GM12878 (cell line): ENCODE results near the gene TFCP2L1. TPM values are rescaled to one million over a fixed set of nuclear protein-coding genes. Genes with fewer than 3 reads are reported as not detected.
"Not testable (repeated sequence)": the region's sequence is repeated elsewhere in the genome, so short reads cannot be mapped to it uniquely, and the experiment has no call there.

Experiments used
- ATAC-seq: fragments of 200-7000 bp; cut with Tn5 transposase; 3 replicates; pipeline ENCODE4 v1.9.1; 2020; ENCODE audit warnings: mild to moderate bottlenecking, moderate library complexity
- BruUV-seq: library from RNA; stranded (reverse); fragments of 400-500 nt; replicated peaks from 2 replicates; lab custom pipeline; 2021; lab: Mats Ljungman, UMichigan
- CTCF ChIA-PET: fragments of 300-600 bp; sonication (Branson Sonifier 250); formaldehyde crosslinking; extraction: SDS; loops from one replicate; lab custom pipeline; 2021; ENCODE audit warnings: inconsistent platforms; lab: Yijun Ruan, JAX
- POLR2A ChIA-PET: fragments of 350-600 bp; formaldehyde crosslinking; extraction: SDS; loops from one replicate; lab custom pipeline; 2021; ENCODE audit warnings: inconsistent platforms; lab: Charles Lee
- RAD21 ChIA-PET: fragments of 300-600 bp; sonication (Branson Sonifier 250); formaldehyde crosslinking; loops from one replicate; lab custom pipeline; 2023; ENCODE audit warnings: antibody characterized with exemption; ENCODE audit not compliant: unreplicated experiment; lab: Charles Lee
- SMC1A ChIA-PET: fragments of 300-600 bp; sonication (Branson Sonifier 250); formaldehyde crosslinking; loops from one replicate; lab custom pipeline; 2023; ENCODE audit not compliant: unreplicated experiment, uncharacterized antibody; lab: Charles Lee
- DNase-seq: peaks from one replicate; pipeline ENCODE4 v3.0.0-alpha.2; 2011; ENCODE audit warnings: low read depth, low spot score
- FAIRE-seq: peaks from 3 replicates; lab custom pipeline; 2011; peaks lifted over from hg19 to GRCh38; lab: Jason Lieb, UNC
- H2AFZ ChIP-seq: 2 replicates; pipeline ENCODE4 v1.6.0; 2011; ENCODE audit warnings: low read depth, low read length, control low read depth; ENCODE audit not compliant: control insufficient read depth
- H3K27ac ChIP-seq: 2 replicates; pipeline ENCODE4 v1.5.1; 2011; ENCODE audit warnings: control low read depth; ENCODE audit not compliant: control insufficient read depth, insufficient read depth
- H3K27me3 ChIP-seq, 2 experiments: replicated peaks in 1 of 2; 2 replicates each; pipeline versions ENCODE4 v1.6.0 to v1.6.1; 2011; ENCODE audit warnings: low read length in 1 of 2; ENCODE audit not compliant: control insufficient read depth in 2 of 2, insufficient read depth in 2 of 2
- H3K36me3 ChIP-seq, 2 experiments: 2 replicates each; pipeline ENCODE4 v1.5.1; 2011; ENCODE audit warnings: low read length in 1 of 2; ENCODE audit not compliant: control insufficient read depth in 2 of 2, insufficient read depth in 2 of 2
- H3K4me1 ChIP-seq: 2 replicates; pipeline ENCODE4 v1.6.1; 2011; ENCODE audit warnings: mild to moderate bottlenecking, low read length, moderate library complexity, mixed read lengths; ENCODE audit not compliant: control insufficient read depth, insufficient read depth
- H3K4me2 ChIP-seq: 2 replicates; pipeline ENCODE4 v1.6.0; 2011; ENCODE audit warnings: control low read depth; ENCODE audit not compliant: control insufficient read depth, insufficient read depth
- H3K4me3 ChIP-seq: fragments of 200-600 bp; sonication (generic); 2 replicates; pipeline ENCODE4 v1.5.1; 2016
- H3K79me2 ChIP-seq: 2 replicates; pipeline ENCODE4 v1.6.0; 2011; ENCODE audit warnings: low read length; ENCODE audit not compliant: control insufficient read depth, insufficient read depth
- H3K9ac ChIP-seq: 2 replicates; pipeline ENCODE4 v1.8.0; 2011; ENCODE audit warnings: low read length, control low read depth, mixed read lengths; ENCODE audit not compliant: control insufficient read depth, insufficient read depth
- H3K9me3 ChIP-seq: replicated peaks from 3 replicates; pipeline ENCODE4 v1.5.1; 2011; ENCODE audit warnings: mild to moderate bottlenecking, low read length; ENCODE audit not compliant: control insufficient read depth, insufficient read depth
- H4K20me1 ChIP-seq: 2 replicates; pipeline ENCODE4 v1.6.0; 2011; ENCODE audit not compliant: control insufficient read depth, insufficient read depth
- BHLHE40 ChIP-seq, 2 experiments: fragments of 450-650 bp in 1 of 2; IDR thresholded peaks; 2 replicates each; pipeline ENCODE4 v1.6.1; 2011 to 2017; ENCODE audit warnings: low read depth in 2 of 2, borderline replicate concordance in 1 of 2, improper control_type of control experiment in 1 of 2, low read length in 1 of 2, mild to moderate bottlenecking in 1 of 2
- BMI1 ChIP-seq: fragments of 450-650 bp; IDR thresholded peaks from 2 replicates; pipeline ENCODE4 v1.6.1; 2016; ENCODE audit warnings: mild to moderate bottlenecking, moderate library complexity, borderline replicate concordance
- FOXM1 ChIP-seq: IDR thresholded peaks from 2 replicates; pipeline ENCODE4 v1.6.1; 2012; ENCODE audit warnings: low read depth, mild to moderate bottlenecking, inconsistent platforms, low read length, moderate library complexity
- LARP7 ChIP-seq: fragments of 450-650 bp; IDR thresholded peaks from 2 replicates; pipeline ENCODE4 v1.6.1; 2017; ENCODE audit warnings: mild to moderate bottlenecking
- MTA2 ChIP-seq: fragments of 450-650 bp; IDR thresholded peaks from 2 replicates; pipeline ENCODE4 v1.6.1; 2016; ENCODE audit warnings: low read depth, mild to moderate bottlenecking, moderate library complexity
- MTA3 ChIP-seq: IDR thresholded peaks from 2 replicates; pipeline ENCODE4 v1.6.1; 2012; ENCODE audit warnings: low read length, inconsistent platforms, borderline replicate concordance
- NR2C2 ChIP-seq: IDR thresholded peaks from 2 replicates; pipeline ENCODE4 v1.6.1; 2011; ENCODE audit warnings: borderline replicate concordance, low read depth; ENCODE audit not compliant: control insufficient read depth, insufficient read length
- RB1 ChIP-seq: fragments of 450-650 bp; formaldehyde crosslinking; IDR thresholded peaks from 2 replicates; pipeline ENCODE4 v1.6.1; 2017; ENCODE audit warnings: mild to moderate bottlenecking, borderline replicate concordance
- RBBP5 ChIP-seq: fragments of 200-600 bp; sonication (generic); conservative IDR thresholded peaks from 2 replicates; pipeline ENCODE4 v1.6.1; 2016
- RELA ChIP-seq: fragments of 450-650 bp; IDR thresholded peaks from 2 replicates; pipeline ENCODE4 v1.8.0; 2014; ENCODE audit warnings: borderline replicate concordance; ENCODE audit not compliant: partially characterized antibody
- RFX5 ChIP-seq: IDR thresholded peaks from 2 replicates; pipeline ENCODE4 v1.6.1; 2011; ENCODE audit warnings: low read depth, low read length, improper control_type of control experiment
- SIX5 ChIP-seq: IDR thresholded peaks from 2 replicates; pipeline ENCODE4 v1.6.1; 2011; ENCODE audit warnings: mild to moderate bottlenecking, low read depth, low read length, moderate library complexity; ENCODE audit not compliant: severe bottlenecking
- SMAD1 ChIP-seq: fragments of 450-650 bp; IDR thresholded peaks from 2 replicates; pipeline ENCODE4 v1.6.1; 2018; ENCODE audit warnings: mild to moderate bottlenecking, low read depth; ENCODE audit not compliant: partially characterized antibody
- SP1 ChIP-seq: IDR thresholded peaks from one replicate; pipeline ENCODE4 v1.6.1; 2011; ENCODE audit warnings: low read depth, low read length
- WGBS: methylation state at CpG from one replicate; pipeline ENCODE4 v1.1.6; 2016; ENCODE audit warnings: low lambda C conversion rate; ENCODE audit not compliant: insufficient replicate concordance, insufficient coverage; ENCODE audit errors: missing lambda C conversion rate; 5-methylcytosine and 5-hydroxymethylcytosine counted together
- in situ Hi-C: fragments of 300-500 bp; cut with MboI; formaldehyde crosslinking; loops from 9 replicates; pipeline ENCODE4 v1.14.3; 2018; ENCODE audit warnings: mixed read lengths
- intact Hi-C: fragments of 100-400 bp; cut with micrococcal nuclease; formaldehyde crosslinking; loops from one replicate; pipeline ENCODE4 v1.14.2; 2022; ENCODE audit not compliant: unreplicated experiment
- polyA plus RNA-seq, 11 experiments: library from polyadenylated mRNA; depleted of rRNA in 4 of 11; unstranded in 6 of 11; stranded (reverse) in 5 of 11; fragments of >200 nt; fragmentation: Nextera tagmentation in 4 of 11; fragmentation: Illumina TruSeq in 1 of 11; extraction: Ambion mirVana in 4 of 11; extraction: Trizol in 1 of 11; gene quantifications; 1 replicate in 1 of 11; 2 replicates in 10 of 11; pipeline versions ENCODE4 v1.2.1 to v1.2.3, GENCODE V29; 2011 to 2016; ENCODE audit warnings: inconsistent platforms in 2 of 11, missing spikeins in 2 of 11, low read depth in 1 of 11
- total RNA-seq, 4 experiments: library from RNA; depleted of rRNA in 3 of 4; stranded (reverse); fragments of >200 nt in 3 of 4; fragmentation: Illumina TruSeq in 1 of 4; extraction: Trizol in 1 of 4; gene quantifications; 2 replicates each; pipeline versions ENCODE4 v1.2.1 to v1.2.3, GENCODE V29; 2013 to 2021
- TF ChIP-seq, protein P1 (sequence below): fragments of 450-650 bp; IDR thresholded peaks from 2 replicates; pipeline ENCODE4 v1.6.1; 2014; ENCODE audit warnings: mild to moderate bottlenecking

TFCP2L1 gene
- total and polyA plus RNA-seq, 10 of the 15 experiments (the other 5 are each of a cell fraction or from before 2014, with no cell fraction given): 0.02 to 0.21 (median 0.09) TPM; not detected in 1

DNA sequence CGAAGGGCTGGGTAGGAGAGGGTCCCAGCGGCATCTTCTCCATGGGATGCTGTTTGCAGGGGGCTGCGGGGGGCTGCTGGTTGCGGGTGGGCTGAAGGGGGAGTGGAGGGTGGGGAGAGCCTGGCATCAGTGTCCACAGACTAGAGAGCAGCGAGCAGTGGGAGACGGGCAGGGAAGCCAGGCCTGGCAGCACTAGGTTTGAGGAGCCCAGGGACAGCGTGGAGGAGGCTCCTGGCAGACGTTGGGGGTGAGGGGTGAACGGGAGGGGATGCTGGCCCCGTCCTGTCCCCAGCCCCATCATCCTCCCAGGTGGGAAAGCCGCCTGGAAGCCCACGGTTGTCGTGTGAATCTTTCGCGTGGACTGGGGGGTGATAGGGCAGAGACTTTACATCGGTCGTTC, 48.2 kb upstream of the TFCP2L1 start:
- ChIA-PET CTCF (no interaction called here), POLR2A (no interaction called here), SMC1A (no interaction called here), RAD21 (no interaction called here)
- 61% methylated on average over 17 of the region's 17 CpGs for WGBS
- peaks cover 5% of the 10 kb centered on the region; the same call in 1 of the 2 replicates for H3K4me1 ChIP-seq
- DNase-seq (no peak), ATAC-seq (no peak), FAIRE-seq (no peak)
- no peak overlapping the region for H3K4me3 ChIP-seq
- peaks cover 2 to 3% of the 10 kb centered on the region in 2 experiments; a peak in 2 of 4 replicates for H3K36me3 ChIP-seq
- intact Hi-C loops (no loop called here), in situ Hi-C loops (no loop called here)
- no peaks in the 10 kb centered on the region for H3K9me3 ChIP-seq
- H3K79me2 ChIP-seq: no peaks in the 10 kb centered on the region
- H3K9ac ChIP-seq: no peak overlapping the region
- no peaks in the 10 kb centered on the region for H3K27me3 ChIP-seq
- no peak for TF ChIP-seq RBBP5
- TF ChIP-seq BMI1: no peak
- TF ChIP-seq BHLHE40 (IDR thresholded peaks at IDR 0.05; ENCODE audit: borderline replicate concordance in 1 of 2, low read depth in 2 of 2, low read length in 1 of 2): no peak
- no peak for TF ChIP-seq MTA3
- no peak for TF ChIP-seq FOXM1
- TF ChIP-seq RFX5: no peak
- TF ChIP-seq NR2C2: no peak
- TF ChIP-seq SIX5: no peak
- TF ChIP-seq SP1: no peak
- TF ChIP-seq MTA2: no peak
- TF ChIP-seq SMAD1: no peak
- TF ChIP-seq RELA: no peak
- TF ChIP-seq LARP7: no peak
- TF ChIP-seq, protein P1, sequence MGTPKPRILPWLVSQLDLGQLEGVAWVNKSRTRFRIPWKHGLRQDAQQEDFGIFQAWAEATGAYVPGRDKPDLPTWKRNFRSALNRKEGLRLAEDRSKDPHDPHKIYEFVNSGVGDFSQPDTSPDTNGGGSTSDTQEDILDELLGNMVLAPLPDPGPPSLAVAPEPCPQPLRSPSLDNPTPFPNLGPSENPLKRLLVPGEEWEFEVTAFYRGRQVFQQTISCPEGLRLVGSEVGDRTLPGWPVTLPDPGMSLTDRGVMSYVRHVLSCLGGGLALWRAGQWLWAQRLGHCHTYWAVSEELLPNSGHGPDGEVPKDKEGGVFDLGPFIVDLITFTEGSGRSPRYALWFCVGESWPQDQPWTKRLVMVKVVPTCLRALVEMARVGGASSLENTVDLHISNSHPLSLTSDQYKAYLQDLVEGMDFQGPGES: no peak
- no peak for TF ChIP-seq RB1
- no peak overlapping the region for H2AFZ ChIP-seq
- no peak overlapping the region for H3K27ac ChIP-seq
- H4K20me1 ChIP-seq: no peaks in the 10 kb centered on the region
- no peak overlapping the region for H3K4me2 ChIP-seq
- BruUV-seq: no TSS peak

DNA sequence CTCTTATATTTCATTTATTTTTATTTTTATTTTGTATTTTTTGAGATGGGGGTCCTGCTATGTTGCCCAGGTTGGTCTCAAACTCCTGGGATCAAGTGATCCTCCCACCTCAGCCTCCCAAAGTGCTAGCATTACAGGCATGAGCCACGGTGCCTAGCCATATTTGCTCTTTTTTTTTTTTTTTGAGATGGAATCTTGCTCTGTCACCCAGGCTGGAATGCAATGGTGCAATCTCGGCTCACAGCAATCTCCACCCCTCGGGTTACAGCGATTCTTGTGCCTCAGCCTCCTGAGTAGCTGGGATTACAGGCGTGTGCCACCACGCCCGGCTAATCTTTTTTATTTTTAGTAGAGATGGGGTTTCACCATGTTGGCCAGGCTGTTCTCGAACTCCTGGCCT, 46.3 kb upstream of the TFCP2L1 start:
- ATAC-seq, DNase-seq: not testable (repeated sequence)
- POLR2A ChIA-PET: interaction anchor here (0.6 kb wide), 1 partner anchor 8 kb away, joined by 3 read pairs; no protein-coding TSS in a partner anchor

More for the DNA sequence above, 46.3 kb upstream of the TFCP2L1 start:
- H3K4me2 ChIP-seq, CTCF ChIA-PET, intact Hi-C loops, FAIRE-seq, H3K4me3 ChIP-seq, in situ Hi-C loops, H4K20me1 ChIP-seq, H3K36me3 ChIP-seq, H3K4me1 ChIP-seq, H2AFZ ChIP-seq, BruUV-seq, H3K27ac ChIP-seq, H3K9me3 ChIP-seq, SMC1A ChIA-PET, H3K9ac ChIP-seq, H3K79me2 ChIP-seq, RAD21 ChIA-PET, H3K27me3 ChIP-seq: not testable (repeated sequence)
- WGBS: 59% methylated on average over 5 of the region's 8 CpGs
